A673 (cell line): Measurements from ENCODE around the gene SLC16A8. TPM values are rescaled to one million over a fixed set of nuclear protein-coding genes. Genes with fewer than 3 reads are reported as not detected.

Experiments used
- BruUV-seq: library from RNA; stranded (reverse); fragments of 400-500 nt; replicated peaks from 2 replicates; lab custom pipeline; 2021; lab: Mats Ljungman, UMichigan
- CTCF ChIA-PET: fragments of 300-600 bp; sonication (Branson Sonifier 250); formaldehyde crosslinking; loops from one replicate; lab custom pipeline; 2022; ENCODE audit warnings: antibody characterized with exemption; lab: Charles Lee
- POLR2A ChIA-PET: fragments of 300-600 bp; sonication (Branson Sonifier 250); formaldehyde crosslinking; loops from one replicate; lab custom pipeline; 2022; ENCODE audit warnings: antibody characterized with exemption; ENCODE audit not compliant: low non-redundant PET; lab: Charles Lee
- DNase-seq: peaks from one replicate; pipeline ENCODE4 v3.0.0-alpha.2; 2015; ENCODE audit warnings: low spot score
- H3K27ac ChIP-seq: fragments of 200-600 bp; sonication (generic); 2 replicates; pipeline ENCODE4 v1.5.1; 2016; ENCODE audit warnings: mixed run types, low read depth, mild to moderate bottlenecking, mixed read lengths, antibody characterized with exemption, low read length; ENCODE audit not compliant: poor library complexity, severe bottlenecking
- H3K27me3 ChIP-seq: fragments of 200-600 bp; sonication (generic); replicated peaks from 2 replicates; pipeline ENCODE4 v1.6.1; 2017; ENCODE audit warnings: mixed run types, low read depth, mild to moderate bottlenecking, mixed read lengths, antibody characterized with exemption, low read length; ENCODE audit not compliant: insufficient read depth, poor library complexity
- H3K36me3 ChIP-seq: fragments of 200-600 bp; sonication (generic); 2 replicates; pipeline ENCODE4 v1.6.1; 2016; ENCODE audit warnings: mixed run types, mild to moderate bottlenecking, mixed read lengths, antibody characterized with exemption, low read length; ENCODE audit not compliant: insufficient read depth, poor library complexity, severe bottlenecking
- H3K4me1 ChIP-seq: fragments of 200-600 bp; sonication (generic); 2 replicates; pipeline ENCODE4 v1.6.1; 2017; ENCODE audit warnings: mixed run types, mild to moderate bottlenecking, mixed read lengths, antibody characterized with exemption, low read length; ENCODE audit not compliant: insufficient read depth, poor library complexity, severe bottlenecking
- H3K4me3 ChIP-seq: fragments of 200-600 bp; sonication (generic); 2 replicates; pipeline ENCODE4 v1.5.1; 2016; ENCODE audit warnings: low read depth, mixed run types, mild to moderate bottlenecking, mixed read lengths, low read length; ENCODE audit not compliant: poor library complexity, severe bottlenecking
- H3K9me3 ChIP-seq: fragments of 200-600 bp; sonication (generic); 2 replicates; pipeline ENCODE4 v1.6.1; 2016; ENCODE audit warnings: mixed run types, low read depth, mild to moderate bottlenecking, mixed read lengths, antibody characterized with exemption, low read length; ENCODE audit not compliant: poor library complexity, severe bottlenecking
- EZH2 ChIP-seq: fragments of 200-600 bp; sonication (generic); IDR thresholded peaks from 2 replicates; pipeline ENCODE4 v1.6.1; 2017; ENCODE audit warnings: borderline replicate concordance, low read depth, mild to moderate bottlenecking, mixed read lengths, antibody characterized with exemption, low read length; ENCODE audit not compliant: poor library complexity, severe bottlenecking
- intact Hi-C: fragments of 100-400 bp; cut with micrococcal nuclease; formaldehyde crosslinking; loops from one replicate; pipeline ENCODE4 v1.10.0; 2022; ENCODE audit not compliant: unreplicated experiment
- total RNA-seq: library from RNA; stranded (reverse); gene quantifications from 2 replicates; pipeline ENCODE4 v1.2.3, GENCODE V29; 2021
- TF ChIP-seq, protein P1 (sequence below): fragments of 300-800, 200-600 bp; sonication (generic); conservative IDR thresholded peaks from 2 replicates; pipeline ENCODE4 v1.5.1; 2017; ENCODE audit warnings: low read depth, mild to moderate bottlenecking, antibody characterized with exemption, low read length, moderate library complexity, mixed read lengths

The SLC16A8 gene
- total RNA-seq, 1 experiment from 2014 or later = not detected

DNA sequence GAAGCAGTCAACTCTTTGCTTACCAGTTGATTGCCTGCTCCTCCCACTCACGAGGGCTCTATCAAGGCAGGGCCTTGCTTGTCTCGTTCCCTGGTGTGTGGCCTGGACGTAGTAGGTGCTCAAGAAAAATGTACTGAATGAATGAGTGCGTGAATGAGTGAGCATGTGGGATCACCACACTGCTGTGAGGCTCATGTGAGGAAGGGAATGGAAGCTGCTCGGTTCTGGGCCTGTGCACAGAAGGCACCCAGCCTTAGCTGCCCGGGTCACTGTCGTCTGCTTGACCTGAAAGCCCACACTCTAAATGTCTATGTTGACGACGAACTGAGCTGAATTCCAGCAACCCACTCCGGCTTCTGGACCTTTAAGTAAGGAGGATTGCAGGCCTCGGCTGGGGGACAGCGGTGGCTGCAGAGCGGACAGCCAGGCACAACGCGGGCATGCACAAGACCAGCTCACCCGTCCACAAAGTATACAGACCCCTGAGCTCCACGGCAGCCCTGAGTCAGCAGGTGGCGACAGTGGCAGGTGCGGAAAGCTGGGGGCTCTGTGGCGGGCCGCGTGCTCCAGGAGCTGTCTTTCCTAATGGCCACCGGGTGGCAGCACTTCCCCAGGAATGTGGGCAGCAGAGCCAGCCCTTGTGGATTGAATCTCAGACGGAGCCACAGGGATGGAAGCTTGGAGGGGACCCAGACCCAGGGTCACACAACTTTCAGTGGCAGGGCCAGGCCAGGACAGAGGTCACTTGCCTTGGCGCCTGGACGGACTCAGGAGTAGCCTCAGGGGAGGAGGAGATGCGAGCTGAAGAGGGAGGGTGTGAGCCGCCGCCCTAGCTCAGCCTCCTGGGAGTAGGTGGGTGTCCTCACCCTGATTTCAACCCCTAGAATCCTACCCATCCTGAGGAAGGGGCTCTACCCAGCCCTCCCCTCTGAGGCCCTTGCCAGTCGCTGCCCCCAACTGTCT lies 31.8 kb downstream of the SLC16A8 start:
- Histone ChIP-seq H3K9me3 (no peaks in the 10 kb centered on the region), H3K36me3 (no peaks in the 10 kb centered on the region), H3K4me1 (no peaks in the 10 kb centered on the region), H3K4me3 (no peak overlapping the region), H3K27me3 (no peaks in the 10 kb centered on the region), H3K27ac (no peak overlapping the region)
- peak; percentile 85 for DNase-seq
- BruUV-seq = no TSS peak
- ChIA-PET CTCF (interaction anchor here (0.6 to 1.7 kb wide), 11 partner anchors 9 to 951 kb away, joined by 3 to 13 read pairs (median 5); partner anchors contain the start of gene DMC1), POLR2A (interaction anchor here (0.7 kb wide), 2 partner anchors 345 to 951 kb away, joined by 3 read pairs; no protein-coding TSS in a partner anchor)
- no peak for TF ChIP-seq EZH2
- TF ChIP-seq, protein P1, sequence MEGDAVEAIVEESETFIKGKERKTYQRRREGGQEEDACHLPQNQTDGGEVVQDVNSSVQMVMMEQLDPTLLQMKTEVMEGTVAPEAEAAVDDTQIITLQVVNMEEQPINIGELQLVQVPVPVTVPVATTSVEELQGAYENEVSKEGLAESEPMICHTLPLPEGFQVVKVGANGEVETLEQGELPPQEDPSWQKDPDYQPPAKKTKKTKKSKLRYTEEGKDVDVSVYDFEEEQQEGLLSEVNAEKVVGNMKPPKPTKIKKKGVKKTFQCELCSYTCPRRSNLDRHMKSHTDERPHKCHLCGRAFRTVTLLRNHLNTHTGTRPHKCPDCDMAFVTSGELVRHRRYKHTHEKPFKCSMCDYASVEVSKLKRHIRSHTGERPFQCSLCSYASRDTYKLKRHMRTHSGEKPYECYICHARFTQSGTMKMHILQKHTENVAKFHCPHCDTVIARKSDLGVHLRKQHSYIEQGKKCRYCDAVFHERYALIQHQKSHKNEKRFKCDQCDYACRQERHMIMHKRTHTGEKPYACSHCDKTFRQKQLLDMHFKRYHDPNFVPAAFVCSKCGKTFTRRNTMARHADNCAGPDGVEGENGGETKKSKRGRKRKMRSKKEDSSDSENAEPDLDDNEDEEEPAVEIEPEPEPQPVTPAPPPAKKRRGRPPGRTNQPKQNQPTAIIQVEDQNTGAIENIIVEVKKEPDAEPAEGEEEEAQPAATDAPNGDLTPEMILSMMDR = peak; percentile 96
- intact Hi-C loops = loop anchor here (2.0 to 5.0 kb wide), 2 partner anchors 301 to 520 kb away; partner anchors contain the start of gene DMC1

DNA sequence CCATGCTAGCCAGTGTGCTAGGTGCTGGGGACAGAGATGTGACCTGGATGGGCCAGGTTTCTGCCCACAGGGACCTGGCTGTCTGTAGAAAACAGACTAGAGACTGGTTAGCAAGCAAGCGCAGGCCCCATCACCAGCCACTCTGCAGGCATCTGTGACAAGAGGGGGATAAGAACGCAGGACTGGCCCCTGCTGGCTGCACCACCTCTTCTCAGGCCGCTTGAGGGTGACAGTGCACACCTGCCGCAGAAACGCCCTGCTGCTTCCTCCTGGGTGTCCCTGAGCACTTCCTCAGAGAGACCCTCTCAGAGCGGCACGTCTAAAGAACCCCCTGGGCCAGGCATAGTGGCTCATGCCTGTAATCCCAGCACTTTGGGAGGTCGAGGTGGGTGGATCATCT lies 32.7 kb downstream of the SLC16A8 start:
- intact Hi-C loops = loop anchor here (5.0 kb wide), 1 partner anchor 521 kb away; the partner anchor contains the start of gene DMC1
- no peak for DNase-seq
- no peak overlapping the region for H3K4me3 ChIP-seq
- no peaks in the 10 kb centered on the region for H3K27me3 ChIP-seq
- no TSS peak for BruUV-seq
- H3K9me3 ChIP-seq = no peaks in the 10 kb centered on the region
- no peaks in the 10 kb centered on the region for H3K4me1 ChIP-seq
- ChIA-PET CTCF (interaction anchor here (1.7 kb wide), 1 partner anchor 17 kb away, joined by 6 read pairs; no protein-coding TSS in a partner anchor), POLR2A (no interaction called here)
- TF ChIP-seq EZH2 = no peak
- TF ChIP-seq, protein P1 = no peak
- H3K36me3 ChIP-seq = no peaks in the 10 kb centered on the region
- H3K27ac ChIP-seq = no peak overlapping the region

DNA sequence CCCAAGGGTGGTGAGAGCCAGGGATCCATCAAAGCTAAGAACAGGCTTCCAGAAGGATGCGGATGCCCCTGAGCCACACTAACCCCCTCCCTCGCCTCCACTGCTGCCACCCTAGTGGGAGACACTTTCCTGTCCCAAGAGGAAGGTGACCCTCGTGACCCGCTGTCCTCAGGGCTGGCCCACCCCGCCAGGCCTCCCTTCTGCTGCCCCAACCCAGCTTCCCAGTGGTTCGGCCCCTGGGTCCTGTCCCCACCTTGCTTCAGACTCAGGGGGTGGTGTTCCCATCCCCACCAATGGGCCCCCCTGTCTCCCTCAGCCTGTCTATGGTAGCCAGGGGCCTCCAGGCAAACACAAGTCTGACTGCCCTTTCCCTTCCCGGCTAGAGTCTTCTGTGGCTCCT lies 33.3 kb downstream of the SLC16A8 start:
- no peak overlapping the region for H3K4me3 ChIP-seq
- no peak for DNase-seq
- H3K9me3 ChIP-seq = no peaks in the 10 kb centered on the region
- H3K36me3 ChIP-seq = no peaks in the 10 kb centered on the region
- TF ChIP-seq, protein P1 = no peak
- no peak for TF ChIP-seq EZH2
- ChIA-PET POLR2A (no interaction called here), CTCF (interaction anchor here (0.6 kb wide), 1 partner anchor 13 kb away, joined by 8 read pairs; no protein-coding TSS in a partner anchor)
- H3K27ac ChIP-seq = no peak overlapping the region
- no TSS peak for BruUV-seq
- intact Hi-C loops = loop anchor here (5.0 kb wide), 1 partner anchor 522 kb away; the partner anchor contains the start of gene DMC1
- H3K4me1 ChIP-seq = no peaks in the 10 kb centered on the region
- H3K27me3 ChIP-seq = no peaks in the 10 kb centered on the region
